Breast epithelium (tissue), 4 donors: ENCODE measurements around the gene MAD1L1. TPM values are rescaled to one million over a fixed set of nuclear protein-coding genes. Genes with fewer than 3 reads are reported as not detected.

Source experiments
- DNase-seq, 2 donors: peaks; one replicate each; pipeline ENCODE4 v3.0.0-alpha.2; 2019; ENCODE audit warnings: low spot score in 2 of 2
- H3K27ac ChIP-seq, 2 donors: fragments of 200-600 bp; sonication (generic) in 1 of 2; one replicate each; pipeline ENCODE4 v1.5.1; 2016 to 2019; ENCODE audit warnings: mild to moderate bottlenecking in 1 of 2
- H3K27me3 ChIP-seq, 2 donors: fragments of 200-600 bp; sonication (generic) in 1 of 2; one replicate each; pipeline versions ENCODE4 v1.5.1 to v1.6.0; 2017 to 2019; ENCODE audit warnings: control low read depth in 1 of 2, mild to moderate bottlenecking in 1 of 2
- H3K36me3 ChIP-seq: fragments of 200-600 bp; one replicate; pipeline ENCODE4 v1.5.1; 2019
- H3K4me1 ChIP-seq, 2 donors: fragments of 200-600 bp; sonication (generic); one replicate each; pipeline ENCODE4 v1.5.1; 2016 to 2019; ENCODE audit warnings: control low read depth in 1 of 2
- H3K4me3 ChIP-seq, 3 donors: fragments of 200-600 bp; sonication (generic); 1 replicate in 2 of 3; 2 replicates in 1 of 3; pipeline ENCODE4 v1.5.1; 2016 to 2019; ENCODE audit warnings: mild to moderate bottlenecking in 3 of 3, moderate library complexity in 2 of 3
- H3K9me3 ChIP-seq, 2 donors: fragments of 200-600 bp; sonication (generic) in 1 of 2; one replicate each; pipeline ENCODE4 v1.5.1; 2016 to 2019; ENCODE audit warnings: control low read depth in 1 of 2
- POLR2A ChIP-seq: fragments of 450-650 bp; IDR thresholded peaks from one replicate; pipeline ENCODE4 v1.6.1; 2016; ENCODE audit warnings: antibody characterized with exemption, mild to moderate bottlenecking, moderate library complexity
- POLR2AphosphoS5 ChIP-seq, 3 donors: sonication (generic); formaldehyde crosslinking; IDR thresholded peaks; one replicate each; pipeline ENCODE4 v1.6.1; 2017; ENCODE audit warnings: antibody characterized with exemption in 3 of 3
- intact Hi-C: fragments of 100-400 bp; cut with DNase I; formaldehyde crosslinking; loops from one replicate; pipeline ENCODE4 v1.15.1; 2023; ENCODE audit warnings: low total_unique reads
- total RNA-seq, 3 donors: library from RNA; depleted of rRNA; stranded (reverse); fragments of >200 nt; gene quantifications; one replicate each; pipeline ENCODE4 v1.1.0, GENCODE V29; 2016
- TF ChIP-seq, protein P1 (sequence below), 3 donors: fragments of 450-650 bp; IDR thresholded peaks; one replicate each; pipeline ENCODE4 v1.5.1; 2016 to 2017; ENCODE audit warnings: antibody characterized with exemption in 3 of 3, mild to moderate bottlenecking in 3 of 3, moderate library complexity in 3 of 3

The MAD1L1 gene
- total RNA-seq, 3 donors from 2014 or later: 27.7 to 33.9 (median 28.8) TPM

- no peaks in the 10 kb centered on the region for H3K4me1 ChIP-seq
- no peak overlapping the region for H3K27ac ChIP-seq
- intact Hi-C loops: no loop called here
- no peaks in the 10 kb centered on the region for H3K9me3 ChIP-seq
- TF ChIP-seq, protein P1, sequence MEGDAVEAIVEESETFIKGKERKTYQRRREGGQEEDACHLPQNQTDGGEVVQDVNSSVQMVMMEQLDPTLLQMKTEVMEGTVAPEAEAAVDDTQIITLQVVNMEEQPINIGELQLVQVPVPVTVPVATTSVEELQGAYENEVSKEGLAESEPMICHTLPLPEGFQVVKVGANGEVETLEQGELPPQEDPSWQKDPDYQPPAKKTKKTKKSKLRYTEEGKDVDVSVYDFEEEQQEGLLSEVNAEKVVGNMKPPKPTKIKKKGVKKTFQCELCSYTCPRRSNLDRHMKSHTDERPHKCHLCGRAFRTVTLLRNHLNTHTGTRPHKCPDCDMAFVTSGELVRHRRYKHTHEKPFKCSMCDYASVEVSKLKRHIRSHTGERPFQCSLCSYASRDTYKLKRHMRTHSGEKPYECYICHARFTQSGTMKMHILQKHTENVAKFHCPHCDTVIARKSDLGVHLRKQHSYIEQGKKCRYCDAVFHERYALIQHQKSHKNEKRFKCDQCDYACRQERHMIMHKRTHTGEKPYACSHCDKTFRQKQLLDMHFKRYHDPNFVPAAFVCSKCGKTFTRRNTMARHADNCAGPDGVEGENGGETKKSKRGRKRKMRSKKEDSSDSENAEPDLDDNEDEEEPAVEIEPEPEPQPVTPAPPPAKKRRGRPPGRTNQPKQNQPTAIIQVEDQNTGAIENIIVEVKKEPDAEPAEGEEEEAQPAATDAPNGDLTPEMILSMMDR (IDR thresholded peaks at IDR 0.05): no peak
- TF ChIP-seq POLR2A (no peak), POLR2AphosphoS5 (IDR thresholded peaks at IDR 0.05) (no peak)
- H3K36me3 ChIP-seq: no peaks in the 10 kb centered on the region
- DNase-seq: no peak
- no peaks in the 10 kb centered on the region for H3K27me3 ChIP-seq
- H3K4me3 ChIP-seq: no peak overlapping the region
These were observed 305.8 kb downstream of the MAD1L1 start for GRCh38 chr7:1926908-1927306.

GRCh38 chr7:1925973-1926907, 306.5 kb downstream of the MAD1L1 start:
- H3K4me3 ChIP-seq: no peak overlapping the region
- H3K36me3 ChIP-seq: no peaks in the 10 kb centered on the region
- H3K27me3 ChIP-seq: no peaks in the 10 kb centered on the region
- H3K4me1 ChIP-seq: no peaks in the 10 kb centered on the region
- H3K9me3 ChIP-seq: no peaks in the 10 kb centered on the region
- TF ChIP-seq POLR2A (no peak), POLR2AphosphoS5 (IDR thresholded peaks at IDR 0.05) (no peak)
- TF ChIP-seq, protein P1 (IDR thresholded peaks at IDR 0.05): no peak
- intact Hi-C loops: no loop called here
- no peak overlapping the region for H3K27ac ChIP-seq
- DNase-seq: no peak

GRCh38 chr7:1925349-1925748, 307.4 kb downstream of the MAD1L1 start:
- H3K27ac ChIP-seq: no peak overlapping the region
- intact Hi-C loops: no loop called here
- no peaks in the 10 kb centered on the region for H3K27me3 ChIP-seq
- DNase-seq: no peak
- H3K36me3 ChIP-seq: no peaks in the 10 kb centered on the region
- no peaks in the 10 kb centered on the region for H3K9me3 ChIP-seq
- no peaks in the 10 kb centered on the region for H3K4me1 ChIP-seq
- H3K4me3 ChIP-seq: no peak overlapping the region
- TF ChIP-seq POLR2A (no peak), POLR2AphosphoS5 (IDR thresholded peaks at IDR 0.05) (no peak)
- TF ChIP-seq, protein P1 (IDR thresholded peaks at IDR 0.05): no peak

DNA sequence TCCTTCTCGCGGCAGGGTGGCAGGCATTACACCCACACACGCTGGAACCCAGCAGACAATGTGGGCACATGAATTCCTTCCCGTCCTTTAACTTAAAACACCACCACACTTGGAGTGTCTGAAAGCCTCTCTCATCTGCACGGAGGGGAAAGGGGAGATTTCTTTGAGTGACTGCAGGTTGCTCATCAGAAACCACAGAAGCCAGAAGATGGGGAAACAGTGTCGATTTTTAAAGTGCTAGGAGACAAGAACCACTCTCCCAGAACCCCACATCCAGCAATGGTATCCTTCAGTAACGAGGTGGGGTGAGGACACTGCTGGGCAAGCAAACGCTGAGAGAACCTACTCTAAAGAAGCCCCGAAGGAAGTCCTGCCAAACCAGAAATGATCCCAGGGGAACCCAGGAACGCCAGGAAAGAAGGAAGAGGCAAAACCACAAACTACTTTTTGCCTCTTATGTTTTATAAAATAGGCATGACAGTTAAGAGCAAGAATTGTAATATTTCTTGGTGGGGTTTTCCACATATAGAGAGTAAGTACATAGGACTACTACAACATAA, 308.4 kb downstream of the MAD1L1 start:
- Histone ChIP-seq H3K4me3 (no peak overlapping the region), H3K9me3 (no peaks in the 10 kb centered on the region), H3K36me3 (no peaks in the 10 kb centered on the region), H3K4me1 (no peaks in the 10 kb centered on the region), H3K27me3 (no peaks in the 10 kb centered on the region), H3K27ac (no peak overlapping the region)
- DNase-seq: no peak
- intact Hi-C loops: no loop called here
- no peak for TF ChIP-seq POLR2AphosphoS5 (IDR thresholded peaks at IDR 0.05)
- TF ChIP-seq, protein P1 (IDR thresholded peaks at IDR 0.05): no peak
